HCT116 (cell line): Measurements from ENCODE around the gene SUB1. TPM values are rescaled to one million over a fixed set of nuclear protein-coding genes. Genes with fewer than 3 reads are reported as not detected.

Experiments used
- ATAC-seq: fragments of 200-7000 bp; cut with Tn5 transposase; 2 replicates; pipeline ENCODE4 v1.9.1; 2020; ENCODE audit warnings: mild to moderate bottlenecking, moderate library complexity
- BruUV-seq: library from RNA; stranded (reverse); fragments of 400-500 nt; replicated peaks from 2 replicates; lab custom pipeline; 2021; lab: Mats Ljungman, UMichigan
- CTCF ChIA-PET: fragments of 300-600 bp; sonication (Branson Sonifier 250); formaldehyde crosslinking; loops from one replicate; lab custom pipeline; 2021; ENCODE audit warnings: antibody characterized with exemption; lab: Charles Lee
- POLR2A ChIA-PET: fragments of 300-600, 350-600 bp; sonication (Branson Sonifier 250); formaldehyde crosslinking; loops from one replicate; lab custom pipeline; 2021; ENCODE audit warnings: antibody characterized with exemption; lab: Charles Lee
- RAD21 ChIA-PET, 2 experiments: fragments of 300-600 bp; sonication (Branson Sonifier 250); formaldehyde crosslinking; loops; one replicate each; lab custom pipeline; 2023; ENCODE audit warnings: low total read pairs in 2 of 2; ENCODE audit not compliant: uncharacterized antibody in 2 of 2, unreplicated experiment in 2 of 2, low non-redundant PET in 1 of 2; lab: Charles Lee
- DNase-seq: peaks from one replicate; pipeline ENCODE4 v3.0.0-alpha.2; 2010; ENCODE audit warnings: low read depth, low spot score
- H2AFZ ChIP-seq: fragments of 200-600 bp; shearing (Covaris generic), sonication (generic); 2 replicates; pipeline ENCODE4 v1.6.1; 2017; ENCODE audit warnings: low read depth, mixed run types, mixed read lengths, antibody characterized with exemption, low read length; ENCODE audit not compliant: poor library complexity, severe bottlenecking
- H3K27ac ChIP-seq: 2 replicates; pipeline ENCODE4 v1.5.1; 2012; ENCODE audit warnings: low read depth, low read length
- H3K27me3 ChIP-seq: fragments of 200-600 bp; sonication (generic); 2 replicates; pipeline ENCODE4 v1.6.1; 2016; ENCODE audit warnings: mixed run types, low read length, mixed read lengths; ENCODE audit not compliant: insufficient read depth
- H3K36me3 ChIP-seq, 2 experiments: fragments of 200-500 bp in 1 of 2; fragments of 200-600 bp in 1 of 2; sonication (Bioruptor generic) in 1 of 2; sonication (generic) in 1 of 2; 2 replicates each; pipeline versions ENCODE4 v1.5.1 to v1.6.1; 2014 to 2016; ENCODE audit warnings: low read length in 2 of 2, inconsistent platforms in 1 of 2, mixed read lengths in 1 of 2, mixed run types in 1 of 2; ENCODE audit not compliant: insufficient read depth in 2 of 2, control insufficient read depth in 1 of 2
- H3K4me1 ChIP-seq, 2 experiments: fragments of 200-600 bp in 1 of 2; sonication (generic) in 1 of 2; 2 replicates each; pipeline versions ENCODE4 v1.5.1 to v1.6.1; 2012 to 2017; ENCODE audit warnings: low read length in 2 of 2, inconsistent platforms in 1 of 2, mild to moderate bottlenecking in 1 of 2, mixed read lengths in 1 of 2, mixed run types in 1 of 2, moderate library complexity in 1 of 2; ENCODE audit not compliant: insufficient read depth in 2 of 2, control insufficient read depth in 1 of 2
- H3K4me2 ChIP-seq: fragments of 200-600 bp; sonication (generic); 2 replicates; pipeline ENCODE4 v1.6.1; 2017; ENCODE audit warnings: mixed run types, low read length, mixed read lengths
- H3K4me3 ChIP-seq, 2 experiments: fragments of 200-600 bp in 1 of 2; sonication (generic) in 1 of 2; replicated peaks in 1 of 2; 2 replicates each; pipeline ENCODE4 v1.5.1; 2011 to 2016; ENCODE audit warnings: low read length in 2 of 2, control low read depth in 1 of 2, low read depth in 1 of 2, mild to moderate bottlenecking in 1 of 2, mixed read lengths in 1 of 2, mixed run types in 1 of 2
- H3K79me2 ChIP-seq: fragments of 200-600 bp; sonication (generic); 2 replicates; pipeline ENCODE4 v1.6.1; 2017; ENCODE audit warnings: mild to moderate bottlenecking, mixed run types, low read length, moderate library complexity, mixed read lengths; ENCODE audit not compliant: insufficient read depth
- H3K9ac ChIP-seq: fragments of 200-600 bp; sonication (generic); 2 replicates; pipeline ENCODE4 v1.6.1; 2016; ENCODE audit warnings: low read length, mixed read lengths
- H3K9me2 ChIP-seq: fragments of 200-600 bp; sonication (generic), shearing (Covaris generic); 2 replicates; pipeline ENCODE4 v1.6.1; 2017; ENCODE audit warnings: mixed run types, mild to moderate bottlenecking, moderate library complexity; ENCODE audit not compliant: insufficient read depth
- H3K9me3 ChIP-seq, 2 experiments: fragments of 200-500 bp in 1 of 2; fragments of 200-600 bp in 1 of 2; sonication (Bioruptor generic) in 1 of 2; sonication (generic) in 1 of 2; 2 replicates each; pipeline ENCODE4 v1.6.1; 2014 to 2017; ENCODE audit warnings: low read length in 2 of 2, mixed read lengths in 2 of 2, inconsistent platforms in 1 of 2, low read depth in 1 of 2, mild to moderate bottlenecking in 1 of 2, mixed run types in 1 of 2, moderate library complexity in 1 of 2; ENCODE audit not compliant: control insufficient read depth in 1 of 2, insufficient read depth in 1 of 2
- H4K20me1 ChIP-seq: fragments of 200-600 bp; sonication (generic), shearing (Covaris generic); 2 replicates; pipeline ENCODE4 v1.6.1; 2017; ENCODE audit warnings: mixed run types, mild to moderate bottlenecking, moderate library complexity; ENCODE audit not compliant: insufficient read depth
- CTCF ChIP-seq, 3 experiments: fragments of 200-600 bp in 1 of 3; sonication (generic) in 1 of 3; IDR thresholded peaks in 2 of 3; conservative IDR thresholded peaks in 1 of 3; 2 replicates each; pipeline ENCODE4 v1.5.1; 2012 to 2017; ENCODE audit warnings: low read depth in 2 of 3, low read length in 2 of 3, antibody characterized with exemption in 1 of 3, borderline replicate concordance in 1 of 3, control low read depth in 1 of 3, mild to moderate bottlenecking in 1 of 3, mixed read lengths in 1 of 3, mixed run types in 1 of 3, moderate library complexity in 1 of 3; ENCODE audit not compliant: insufficient read depth in 1 of 3
- ELF1 ChIP-seq: IDR thresholded peaks from 2 replicates; pipeline ENCODE4 v1.6.1; 2012; ENCODE audit warnings: low read depth, borderline replicate concordance
- EZH2 ChIP-seq: fragments of 200-600 bp; sonication (generic); IDR thresholded peaks from 2 replicates; pipeline ENCODE4 v1.6.1; 2017; ENCODE audit warnings: antibody characterized with exemption, mixed run types
- FOSL1 ChIP-seq: IDR thresholded peaks from 2 replicates; pipeline ENCODE4 v1.6.1; 2012; ENCODE audit warnings: low read depth
- JUND ChIP-seq: IDR thresholded peaks from 2 replicates; pipeline ENCODE4 v1.6.1; 2012
- MAX ChIP-seq: IDR thresholded peaks from 2 replicates; pipeline ENCODE4 v1.6.1; 2012
- POLR2A ChIP-seq: IDR thresholded peaks from 2 replicates; pipeline ENCODE4 v1.7.0; 2011; ENCODE audit warnings: borderline replicate concordance; ENCODE audit not compliant: insufficient read depth, insufficient read length; ENCODE audit errors: extremely low read depth
- SIN3A ChIP-seq: IDR thresholded peaks from 2 replicates; pipeline ENCODE4 v1.6.1; 2012; ENCODE audit warnings: low read depth
- SP1 ChIP-seq: IDR thresholded peaks from 2 replicates; pipeline ENCODE4 v1.6.1; 2012; ENCODE audit warnings: low read depth
- SRF ChIP-seq: IDR thresholded peaks from 2 replicates; pipeline ENCODE4 v1.6.1; 2012; ENCODE audit warnings: low read depth
- TCF7L2 ChIP-seq: IDR thresholded peaks from 2 replicates; pipeline ENCODE4 v1.7.0; 2011; ENCODE audit warnings: borderline replicate concordance, inconsistent platforms; ENCODE audit not compliant: insufficient read depth, insufficient read length; ENCODE audit errors: extremely low read depth
- YY1 ChIP-seq: IDR thresholded peaks from 2 replicates; pipeline ENCODE4 v1.6.1; 2011; ENCODE audit warnings: low read length, low read depth, moderate library complexity, mild to moderate bottlenecking; ENCODE audit not compliant: insufficient replicate concordance; ENCODE audit errors: extremely low read depth
- ZBTB33 ChIP-seq: IDR thresholded peaks from 2 replicates; pipeline ENCODE4 v1.6.1; 2011; ENCODE audit warnings: mild to moderate bottlenecking, low read length, moderate library complexity; ENCODE audit not compliant: insufficient replicate concordance; ENCODE audit errors: extremely low read depth
- ZNF274 ChIP-seq: fragments of 200-500 bp; sonication (Bioruptor generic); IDR thresholded peaks from 2 replicates; pipeline ENCODE4 v1.6.1; 2014; ENCODE audit warnings: mild to moderate bottlenecking, low read depth, low read length, inconsistent platforms
- intact Hi-C: fragments of 100-400 bp; cut with micrococcal nuclease; formaldehyde crosslinking; loops from 2 replicates; pipeline ENCODE4 v1.10.0; 2022
- total RNA-seq: library from RNA; stranded (reverse); gene quantifications from one replicate; pipeline ENCODE4 v1.2.1, GENCODE V29; 2021; ENCODE audit not compliant: unreplicated experiment

The SUB1 gene
- total RNA-seq, 1 experiment from 2014 or later, result 216 TPM

- H3K9me3 ChIP-seq, result no peaks in the 10 kb centered on the region
- TF ChIP-seq ELF1, result no peak
- no peak for TF ChIP-seq ZBTB33
- TF ChIP-seq YY1, result no peak
- TF ChIP-seq, all 23 proteins: peak for 0
- Histone ChIP-seq H3K4me3 (no peak overlapping the region), H3K27ac (no peak overlapping the region), H3K9me2 (no peaks in the 10 kb centered on the region), H3K4me2 (no peak overlapping the region), H3K36me3 (peaks cover 67 to 74% of the 10 kb centered on the region in 2 experiments), H4K20me1 (peaks cover 30% of the 10 kb centered on the region), H3K4me1 (peaks cover 2 to 12% of the 10 kb centered on the region in 2 experiments; a peak in 2 of 4 replicates), H3K27me3 (no peaks in the 10 kb centered on the region), H2AFZ (no peak overlapping the region), H3K79me2 (peaks cover 95% of the 10 kb centered on the region), H3K9ac (no peak overlapping the region)
- ChIA-PET POLR2A (no interaction called here), CTCF (no interaction called here), RAD21 (no interaction called here)
- intact Hi-C loops, result loop anchor here (10.0 kb wide), 1 partner anchor 828 kb away; no protein-coding TSS in a partner anchor
- ATAC-seq, result no peak
- DNase-seq, result no peak
- BruUV-seq, result no TSS peak
These were observed 11.8 kb downstream of the SUB1 start for GRCh38 chr5:32597041-32597629.

- no peak overlapping the region for H2AFZ ChIP-seq
- no peak overlapping the region for H3K4me2 ChIP-seq
- intact Hi-C loops, result loop anchor here (10.0 kb wide), 1 partner anchor 826 kb away; no protein-coding TSS in a partner anchor
- H3K27me3 ChIP-seq, result no peaks in the 10 kb centered on the region
- ChIA-PET RAD21 (no interaction called here), CTCF (interaction anchor here (1.3 kb wide), 1 partner anchor 9 kb away, joined by 8 read pairs; no protein-coding TSS in a partner anchor), POLR2A (interaction anchor here (1.2 kb wide), 1 partner anchor 9 kb away, joined by 4 read pairs; no protein-coding TSS in a partner anchor)
- H3K36me3 ChIP-seq, result peaks cover 57 to 65% of the 10 kb centered on the region in 2 experiments
- peaks cover 90% of the 10 kb centered on the region for H3K79me2 ChIP-seq
- no peak overlapping the region for H3K4me3 ChIP-seq
- DNase-seq (no peak), ATAC-seq (no peak)
- H3K4me1 ChIP-seq, result peaks cover 2 to 12% of the 10 kb centered on the region in 2 experiments; a peak in 2 of 4 replicates
- no TSS peak for BruUV-seq
- no peak overlapping the region for H3K27ac ChIP-seq
- TF ChIP-seq FOSL1 (no peak), TCF7L2 (no peak), POLR2A (no peak), ELF1 (no peak), CTCF (IDR thresholded peaks at IDR 0.05 in 2 of 3, conservative IDR thresholded peaks at IDR 0.05 in 1 of 3; ENCODE audit: borderline replicate concordance in 1 of 3, insufficient read depth in 1 of 3, low read depth in 2 of 3, low read length in 2 of 3) (no peak), JUND (no peak), MAX (no peak), SIN3A (no peak), SRF (no peak), SP1 (no peak), EZH2 (no peak), ZNF274 (no peak)
- H3K9me3 ChIP-seq, result no peaks in the 10 kb centered on the region
- H4K20me1 ChIP-seq, result peaks cover 30% of the 10 kb centered on the region
- H3K9ac ChIP-seq, result no peak overlapping the region
- no peaks in the 10 kb centered on the region for H3K9me2 ChIP-seq
These were observed 13.0 kb downstream of the SUB1 start for GRCh38 chr5:32598260-32598937.
